Mesothelial cell of epicardium (in vitro differentiated cells): ENCODE measurements around the gene MYL11. TPM values are rescaled to one million over a fixed set of nuclear protein-coding genes. Genes with fewer than 3 reads are reported as not detected.

Experiments
- DNase-seq, 2 experiments: peaks; one replicate each; pipeline ENCODE4 v3.0.0; 2021; ENCODE audit warnings: low spot score in 2 of 2; ENCODE audit not compliant: unreplicated experiment in 2 of 2
- H3K27ac Mint-ChIP-seq: 2 replicates; pipeline ENCODE4 v1.8.0; 2021; ENCODE audit warnings: mixed read lengths
- H3K27me3 Mint-ChIP-seq: 2 replicates; pipeline ENCODE4 v1.8.0; 2021; ENCODE audit warnings: low read depth, mixed read lengths
- H3K36me3 Mint-ChIP-seq: 2 replicates; pipeline ENCODE4 v1.8.0; 2021; ENCODE audit warnings: mixed read lengths
- H3K4me1 Mint-ChIP-seq: 2 replicates; pipeline ENCODE4 v1.8.0; 2021; ENCODE audit warnings: mixed read lengths
- H3K4me3 Mint-ChIP-seq: 2 replicates; pipeline ENCODE4 v1.8.0; 2021; ENCODE audit warnings: mild to moderate bottlenecking, moderate library complexity, mixed read lengths
- H3K9me3 Mint-ChIP-seq: 2 replicates; pipeline ENCODE4 v1.8.0; 2021; ENCODE audit warnings: mixed read lengths
- CTCF ChIP-seq: fragments of 200-600 bp; sonication (generic); IDR thresholded peaks from one replicate; pipeline ENCODE4 v1.5.0; 2021; ENCODE audit warnings: antibody characterized with exemption; ENCODE audit not compliant: unreplicated experiment
- total RNA-seq: library from RNA; stranded (reverse); gene quantifications from 3 replicates; pipeline ENCODE4 v1.2.1, GENCODE V29; 2021

Gene MYL11
- total RNA-seq, 1 donor from 2014 or later, result 4.4 TPM

- peak overlapping the region; percentile 77 for H3K4me3 Mint-ChIP-seq
- H3K27ac Mint-ChIP-seq, result peak overlapping the region; percentile 32
- no peak for TF ChIP-seq CTCF
- no peaks in the 10 kb centered on the region for H3K27me3 Mint-ChIP-seq
- DNase-seq, result no peak
- H3K4me1 Mint-ChIP-seq, result peaks cover 34% of the 10 kb centered on the region
- no peaks in the 10 kb centered on the region for H3K9me3 Mint-ChIP-seq
- H3K36me3 Mint-ChIP-seq, result peaks cover 4% of the 10 kb centered on the region
Observed at GRCh38 chr16:30397056-30397455, 22.5 kb downstream of the MYL11 start.

- no peaks in the 10 kb centered on the region for H3K9me3 Mint-ChIP-seq
- H3K27me3 Mint-ChIP-seq, result no peaks in the 10 kb centered on the region
- DNase-seq, result no peak
- TF ChIP-seq CTCF, result no peak
- no peak overlapping the region for H3K27ac Mint-ChIP-seq
- peaks cover 4% of the 10 kb centered on the region for H3K36me3 Mint-ChIP-seq
- H3K4me3 Mint-ChIP-seq, result no peak overlapping the region
- peaks cover 34% of the 10 kb centered on the region for H3K4me1 Mint-ChIP-seq
Observed at GRCh38 chr16:30397776-30398660, 23.4 kb downstream of the MYL11 start.

GRCh38 chr16:30398661-30399434 is 24.2 kb downstream of the MYL11 start:
- DNase-seq, result no peak
- no peak for TF ChIP-seq CTCF
- Mint-ChIP-seq H3K36me3 (peaks cover 4% of the 10 kb centered on the region), H3K9me3 (no peaks in the 10 kb centered on the region), H3K27me3 (no peaks in the 10 kb centered on the region), H3K27ac (peak overlapping the region; percentile 99), H3K4me3 (no peak overlapping the region), H3K4me1 (peaks cover 34% of the 10 kb centered on the region)

- no peak for TF ChIP-seq CTCF
- H3K4me3 Mint-ChIP-seq, result peak overlapping the region; percentile 84
- H3K36me3 Mint-ChIP-seq, result peaks cover 4% of the 10 kb centered on the region
- peak overlapping the region; percentile 99 for H3K27ac Mint-ChIP-seq
- H3K9me3 Mint-ChIP-seq, result no peaks in the 10 kb centered on the region
- H3K4me1 Mint-ChIP-seq, result peaks cover 27% of the 10 kb centered on the region
- DNase-seq, result no peak
- no peaks in the 10 kb centered on the region for H3K27me3 Mint-ChIP-seq
Observed at GRCh38 chr16:30399435-30400186, 25.0 kb downstream of the MYL11 start.

- Mint-ChIP-seq H3K9me3 (no peaks in the 10 kb centered on the region), H3K27me3 (no peaks in the 10 kb centered on the region), H3K36me3 (peaks cover 3% of the 10 kb centered on the region), H3K27ac (peak overlapping the region; percentile 99), H3K4me1 (peaks cover 20% of the 10 kb centered on the region), H3K4me3 (peak overlapping the region; percentile 84)
- no peak for TF ChIP-seq CTCF
- DNase-seq, result no peak
Observed at GRCh38 chr16:30401768-30402425, 27.3 kb downstream of the MYL11 start.
